NCI-H526 (cell line): Measurements from ENCODE around the gene KBTBD12.
A peak's percentile ranks its signal among the peaks of the same experiment; 100 is the strongest.
"Not testable (repeated sequence)": the region's sequence is repeated elsewhere in the genome, so short reads cannot be mapped to it uniquely, and the experiment has no call there.

Experiments
- DNase-seq, 2 experiments: peaks; one replicate each; lab custom pipeline; 2025; lab: John Stamatoyannopoulos, UW

KBTBD12 gene

GRCh38 chr3:127915115-127915936 is at the start of gene KBTBD12:
Gene KBTBD12, plus strand, starts transcription at chr3:127915232. Its CDS starts 7,830 bp downstream, at chr3:127923062.
- peak in 1 of 2 experiments; percentile 47 for DNase-seq

GRCh38 chr3:127865941-127866340 is 49.1 kb upstream of the KBTBD12 start:
- no peak for DNase-seq

GRCh38 chr3:127867412-127867811 is 47.6 kb upstream of the KBTBD12 start:
- no peak for DNase-seq

- no peak for DNase-seq
These were observed 47.0 kb upstream of the KBTBD12 start for GRCh38 chr3:127867986-127868385.

GRCh38 chr3:127870156-127870555 is 44.9 kb upstream of the KBTBD12 start:
- DNase-seq = no peak

- not testable (repeated sequence) for DNase-seq
These were observed 40.9 kb upstream of the KBTBD12 start for GRCh38 chr3:127874097-127874496.

GRCh38 chr3:127881586-127881985 is 33.4 kb upstream of the KBTBD12 start:
- DNase-seq = no peak

- no peak for DNase-seq
These were observed 31.0 kb upstream of the KBTBD12 start for GRCh38 chr3:127884041-127884440.

GRCh38 chr3:127886231-127886955 is 28.6 kb upstream of the KBTBD12 start:
- DNase-seq = peak; percentile 53 to 70

GRCh38 chr3:127886956-127887231 is 28.1 kb upstream of the KBTBD12 start:
- no peak for DNase-seq

- DNase-seq = no peak
These were observed 27.7 kb upstream of the KBTBD12 start for GRCh38 chr3:127887321-127887720.

- no peak for DNase-seq
These were observed 26.9 kb upstream of the KBTBD12 start for GRCh38 chr3:127888156-127888555.

GRCh38 chr3:127888564-127889107 is 26.4 kb upstream of the KBTBD12 start:
- DNase-seq = no peak

- DNase-seq = no peak
These were observed 25.6 kb upstream of the KBTBD12 start for GRCh38 chr3:127889461-127889863.

GRCh38 chr3:127889976-127890650 is 24.9 kb upstream of the KBTBD12 start:
- peak; percentile 15 to 36 for DNase-seq

- DNase-seq = not testable (repeated sequence)
These were observed 24.3 kb upstream of the KBTBD12 start for GRCh38 chr3:127890651-127891290.

GRCh38 chr3:127894481-127894880 is 20.6 kb upstream of the KBTBD12 start:
- DNase-seq = no peak

- DNase-seq = no peak
These were observed 15.8 kb upstream of the KBTBD12 start for GRCh38 chr3:127899200-127899599.

GRCh38 chr3:127899766-127900165 is 15.3 kb upstream of the KBTBD12 start:
- DNase-seq = no peak

- no peak for DNase-seq
These were observed 14.5 kb upstream of the KBTBD12 start for GRCh38 chr3:127900536-127900935.

GRCh38 chr3:127902486-127902885 is 12.5 kb upstream of the KBTBD12 start:
- no peak for DNase-seq
